HG03175 (cell line): ENCODE measurements around the gene OR56B4.
"Not testable (repeated sequence)": the region's sequence is repeated elsewhere in the genome, so short reads cannot be mapped to it uniquely, and the experiment has no call there.

ENCODE experiments used
- ATAC-seq: cut with Tn5 transposase; IDR thresholded peaks from one replicate; pipeline ENCODE4 v1.9.1; 2021; ENCODE audit warnings: mild to moderate bottlenecking, moderate library complexity; ENCODE audit not compliant: unreplicated experiment

Gene OR56B4

DNA sequence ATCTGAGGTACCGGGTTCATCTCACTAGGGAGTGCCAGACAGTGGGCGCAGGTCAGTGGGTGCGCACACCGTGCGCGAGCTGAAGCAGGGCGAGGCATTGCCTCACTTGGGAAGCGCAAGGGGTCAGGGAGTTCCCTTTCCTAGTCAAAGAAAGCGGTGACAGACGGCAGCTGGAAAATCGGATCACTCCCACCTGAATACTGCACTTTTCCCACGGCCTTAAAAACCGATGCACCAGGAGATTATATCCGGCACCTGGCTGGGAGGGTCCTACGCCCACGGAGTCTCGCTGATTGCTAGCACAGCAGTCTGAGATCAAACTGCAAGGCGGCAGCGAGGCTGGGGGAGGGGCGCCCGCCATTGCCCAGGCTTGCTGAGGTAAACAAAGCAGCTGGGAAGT is 36.3 kb downstream of the OR56B4 start:
- ATAC-seq: not testable (repeated sequence)

DNA sequence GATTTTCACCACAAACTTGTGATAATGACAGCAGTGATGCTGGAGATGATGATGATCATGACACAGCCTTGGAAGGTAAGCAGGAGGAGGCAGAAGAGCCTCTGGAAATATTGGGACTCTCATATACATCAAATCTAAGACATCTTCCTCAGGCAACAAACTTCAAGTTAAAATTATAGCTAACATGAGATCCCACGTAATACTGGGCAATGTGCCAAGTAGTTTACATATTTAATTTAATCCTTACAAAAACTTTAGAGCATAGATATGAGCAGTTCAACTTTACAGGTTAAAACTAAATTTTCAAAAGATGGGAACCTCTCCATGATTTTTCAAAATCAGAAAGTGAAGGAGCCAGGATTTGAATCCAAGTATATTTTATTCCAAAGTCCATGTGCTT is 43.6 kb downstream of the OR56B4 start:
- no peak for ATAC-seq

DNA sequence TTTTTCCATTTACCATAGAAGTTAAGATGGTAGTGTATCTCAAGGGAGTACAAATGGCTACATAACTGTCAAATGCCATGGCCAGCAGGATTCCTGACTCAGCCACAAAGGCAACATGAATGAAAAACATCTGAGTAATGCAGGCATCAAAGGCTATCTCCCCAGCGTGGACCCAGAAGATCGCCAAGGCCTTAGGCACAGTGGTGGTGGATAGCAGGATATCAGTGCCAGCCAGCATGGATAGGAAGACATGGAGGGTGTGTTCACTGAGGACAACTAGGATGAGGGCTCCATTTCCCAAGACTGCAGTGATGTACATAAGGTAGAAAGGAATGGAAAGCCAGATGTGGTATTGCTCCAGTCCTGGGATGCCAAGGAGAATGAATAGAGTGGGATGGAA is 44.6 kb downstream of the OR56B4 start:
- no peak for ATAC-seq

DNA sequence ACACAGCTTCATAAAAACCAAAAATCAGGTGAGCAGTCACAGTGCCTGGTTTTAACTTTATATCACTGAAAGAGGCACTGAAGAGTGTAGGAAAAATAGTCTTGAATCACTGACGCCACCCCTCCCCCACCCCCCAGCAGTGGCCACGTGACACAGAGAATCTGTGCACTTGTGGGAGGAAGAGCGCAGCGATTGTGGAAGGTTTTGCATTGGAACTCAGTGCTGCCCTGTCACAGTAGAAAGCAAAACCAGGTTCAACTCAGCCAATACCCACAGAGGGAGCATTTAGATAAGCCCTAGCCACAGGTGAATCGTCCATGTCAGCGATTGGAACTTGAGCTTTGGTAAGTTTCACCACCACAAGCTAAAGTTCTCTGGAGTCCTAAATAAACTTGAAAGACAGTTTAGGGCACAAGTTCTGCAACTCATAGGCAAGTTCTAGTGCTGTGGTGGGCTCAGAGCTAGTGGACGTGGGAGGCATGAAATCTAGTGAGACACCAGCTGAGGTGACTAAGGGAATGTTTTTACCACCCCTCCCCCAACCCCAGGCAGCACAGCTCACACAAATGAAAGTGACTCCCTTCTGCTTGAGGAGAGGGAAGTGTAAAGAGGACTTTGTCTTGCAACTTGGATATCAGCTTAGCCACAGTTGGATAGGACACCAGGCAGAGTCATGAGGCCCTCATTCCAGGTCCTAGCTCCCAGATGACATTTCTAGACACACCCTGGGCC is 49.3 kb downstream of the OR56B4 start:
- no peak for ATAC-seq
